NCI-H2107 treated with DMSO at 0.1 percent for 48 hours (cell line): ENCODE results near the gene DPYSL3.

Experiments used
- DNase-seq: peaks from one replicate; lab custom pipeline; 2025; ENCODE audit not compliant: unreplicated experiment; lab: John Stamatoyannopoulos, UW

DPYSL3 gene

GRCh38 chr5:147474140-147474539, 35.7 kb downstream of the DPYSL3 start:
- DNase-seq, result no peak

GRCh38 chr5:147472664-147473475, 37.0 kb downstream of the DPYSL3 start:
- no peak for DNase-seq

- DNase-seq, result no peak
Measured at GRCh38 chr5:147467973-147468508, 41.8 kb downstream of the DPYSL3 start.

GRCh38 chr5:147466360-147466980, 43.4 kb downstream of the DPYSL3 start:
- DNase-seq, result no peak

GRCh38 chr5:147465747-147466146, 44.1 kb downstream of the DPYSL3 start:
- DNase-seq, result no peak

GRCh38 chr5:147464211-147464610, 45.7 kb downstream of the DPYSL3 start:
- no peak for DNase-seq

GRCh38 chr5:147461915-147462314, 48.0 kb downstream of the DPYSL3 start:
- no peak for DNase-seq

- no peak for DNase-seq
Measured at GRCh38 chr5:147460380-147460779, 49.5 kb downstream of the DPYSL3 start.

GRCh38 chr5:147458581-147458980, 51.3 kb downstream of the DPYSL3 start:
- no peak for DNase-seq

- no peak for DNase-seq
Measured at GRCh38 chr5:147455822-147456450, 53.9 kb downstream of the DPYSL3 start.

GRCh38 chr5:147454996-147455677, 54.7 kb downstream of the DPYSL3 start:
- no peak for DNase-seq

- peak; percentile 39 for DNase-seq
Measured at GRCh38 chr5:147453875-147454814, 55.7 kb downstream of the DPYSL3 start.

- DNase-seq, result no peak
Measured at GRCh38 chr5:147452165-147452811, 57.6 kb downstream of the DPYSL3 start.

- DNase-seq, result no peak
Measured at GRCh38 chr5:147451193-147451592, 58.7 kb downstream of the DPYSL3 start.

- DNase-seq, result no peak
Measured at GRCh38 chr5:147450606-147451005, 59.3 kb downstream of the DPYSL3 start.

GRCh38 chr5:147448766-147449165, 61.1 kb downstream of the DPYSL3 start:
- DNase-seq, result no peak

GRCh38 chr5:147446523-147446922, 63.3 kb downstream of the DPYSL3 start:
- DNase-seq, result no peak

- no peak for DNase-seq
Measured at GRCh38 chr5:147445917-147446316, 64.0 kb downstream of the DPYSL3 start.

- DNase-seq, result no peak
Measured at GRCh38 chr5:147445090-147445489, 64.8 kb downstream of the DPYSL3 start.

GRCh38 chr5:147442224-147442623, 67.6 kb downstream of the DPYSL3 start:
- no peak for DNase-seq
